ENCODE results near the gene GJA8. TPM values are rescaled to one million over a fixed set of nuclear protein-coding genes. Genes with fewer than 3 reads are reported as not detected.

Gene GJA8
- total RNA-seq, 1 donor from 2014 or later = not detected

GRCh38 chr1:147882535-147882934 lies 20.1 kb upstream of the GJA8 start:
- FAIRE-seq (no peak), DNase-seq (ENCODE audit: low read depth) (peak; percentile 72)
- H3K36me3 ChIP-seq (ENCODE audit: control insufficient read depth, insufficient read depth, low read length) = no peaks in the 10 kb centered on the region
- H3K27me3 ChIP-seq (ENCODE audit: control insufficient read depth, insufficient read depth, low read length) = no peaks in the 10 kb centered on the region
- H3K4me3 ChIP-seq (ENCODE audit: low read depth, low read length) = no peak overlapping the region
- TF ChIP-seq CTCF (IDR thresholded peaks at IDR 0.05; ENCODE audit: insufficient read depth, low read length, severe bottlenecking) = no peak

GRCh38 chr1:147890177-147890790 lies 12.3 kb upstream of the GJA8 start:
- DNase-seq (ENCODE audit: low read depth) (peak; percentile 61), FAIRE-seq (no peak)
- TF ChIP-seq CTCF (IDR thresholded peaks at IDR 0.05; ENCODE audit: insufficient read depth, low read length, severe bottlenecking) = peak; percentile 92
- Histone ChIP-seq H3K4me3 (ENCODE audit: low read depth, low read length) (no peak overlapping the region), H3K36me3 (ENCODE audit: control insufficient read depth, insufficient read depth, low read length) (no peaks in the 10 kb centered on the region), H3K27me3 (ENCODE audit: control insufficient read depth, insufficient read depth, low read length) (no peaks in the 10 kb centered on the region)

- FAIRE-seq (no peak), DNase-seq (ENCODE audit: low read depth) (no peak)
- H3K27me3 ChIP-seq (ENCODE audit: control insufficient read depth, insufficient read depth, low read length) = no peaks in the 10 kb centered on the region
- TF ChIP-seq CTCF (IDR thresholded peaks at IDR 0.05; ENCODE audit: insufficient read depth, low read length, severe bottlenecking) = no peak
- H3K4me3 ChIP-seq (ENCODE audit: low read depth, low read length) = no peak overlapping the region
- no peaks in the 10 kb centered on the region for H3K36me3 ChIP-seq (ENCODE audit: control insufficient read depth, insufficient read depth, low read length)
These were observed 11.5 kb upstream of the GJA8 start for GRCh38 chr1:147891088-147891487.

- H3K27me3 ChIP-seq (ENCODE audit: control insufficient read depth, insufficient read depth, low read length) = no peaks in the 10 kb centered on the region
- FAIRE-seq = no peak
- H3K36me3 ChIP-seq (ENCODE audit: control insufficient read depth, insufficient read depth, low read length) = no peaks in the 10 kb centered on the region
- TF ChIP-seq CTCF (IDR thresholded peaks at IDR 0.05; ENCODE audit: insufficient read depth, low read length, severe bottlenecking) = peak; percentile 54
- DNase-seq (ENCODE audit: low read depth) = peak; percentile 29
- no peak overlapping the region for H3K4me3 ChIP-seq (ENCODE audit: low read depth, low read length)
These were observed 10.4 kb upstream of the GJA8 start for GRCh38 chr1:147892216-147892615.

- DNase-seq (ENCODE audit: low read depth) (peak; percentile 51), FAIRE-seq (no peak)
- peak; percentile 88 for TF ChIP-seq CTCF (IDR thresholded peaks at IDR 0.05; ENCODE audit: insufficient read depth, low read length, severe bottlenecking)
- no peaks in the 10 kb centered on the region for H3K27me3 ChIP-seq (ENCODE audit: control insufficient read depth, insufficient read depth, low read length)
- no peaks in the 10 kb centered on the region for H3K36me3 ChIP-seq (ENCODE audit: control insufficient read depth, insufficient read depth, low read length)
- no peak overlapping the region for H3K4me3 ChIP-seq (ENCODE audit: low read depth, low read length)
These were observed 9.8 kb upstream of the GJA8 start for GRCh38 chr1:147892731-147893214.

GRCh38 chr1:147895123-147895522 lies 7.5 kb upstream of the GJA8 start:
- Histone ChIP-seq H3K27me3 (ENCODE audit: control insufficient read depth, insufficient read depth, low read length) (no peaks in the 10 kb centered on the region), H3K4me3 (ENCODE audit: low read depth, low read length) (no peak overlapping the region), H3K36me3 (ENCODE audit: control insufficient read depth, insufficient read depth, low read length) (no peaks in the 10 kb centered on the region)
- no peak for FAIRE-seq
- DNase-seq (ENCODE audit: low read depth) = no peak
- TF ChIP-seq CTCF (IDR thresholded peaks at IDR 0.05; ENCODE audit: insufficient read depth, low read length, severe bottlenecking) = no peak

All from bronchial epithelial cell (primary cell).